GM19035 (cell line): ENCODE data around the gene CYB5RL.
"Not testable (repeated sequence)": the region's sequence is repeated elsewhere in the genome, so short reads cannot be mapped to it uniquely, and the experiment has no call there.

ENCODE experiments used
- ATAC-seq: cut with Tn5 transposase; IDR thresholded peaks from one replicate; pipeline ENCODE4 v1.9.1; 2021; ENCODE audit not compliant: unreplicated experiment

Gene CYB5RL

GRCh38 chr1:54227091-54227602 lies 27.3 kb upstream of the CYB5RL start:
- ATAC-seq: no peak

GRCh38 chr1:54225986-54226559 lies 26.2 kb upstream of the CYB5RL start:
- ATAC-seq: no peak

- ATAC-seq: no peak
Measured at GRCh38 chr1:54225378-54225777, 25.5 kb upstream of the CYB5RL start.

GRCh38 chr1:54224233-54224632 lies 24.4 kb upstream of the CYB5RL start:
- ATAC-seq: no peak

- ATAC-seq: no peak
Measured at GRCh38 chr1:54223441-54224202, 23.8 kb upstream of the CYB5RL start.

GRCh38 chr1:54222711-54223110 lies 22.9 kb upstream of the CYB5RL start:
- ATAC-seq: no peak

- ATAC-seq: no peak
Measured at GRCh38 chr1:54221867-54222484, 22.1 kb upstream of the CYB5RL start.

- no peak for ATAC-seq
Measured at GRCh38 chr1:54221113-54221834, 21.4 kb upstream of the CYB5RL start.

- ATAC-seq: no peak
Measured at GRCh38 chr1:54220004-54220811, 20.4 kb upstream of the CYB5RL start.

GRCh38 chr1:54219688-54220003 lies 19.8 kb upstream of the CYB5RL start:
- ATAC-seq: no peak

- ATAC-seq: no peak
Measured at GRCh38 chr1:54218883-54219687, 19.3 kb upstream of the CYB5RL start.

GRCh38 chr1:54215523-54215922 lies 15.7 kb upstream of the CYB5RL start:
- no peak for ATAC-seq

- ATAC-seq: no peak
Measured at GRCh38 chr1:54212872-54213271, 13.0 kb upstream of the CYB5RL start.

GRCh38 chr1:54207896-54208295 lies 8.1 kb upstream of the CYB5RL start:
- not testable (repeated sequence) for ATAC-seq

GRCh38 chr1:54207287-54207686 lies 7.5 kb upstream of the CYB5RL start:
- ATAC-seq: no peak

- ATAC-seq: no peak
Measured at GRCh38 chr1:54204199-54204598, 4.4 kb upstream of the CYB5RL start.

- ATAC-seq: peak; percentile 10
Measured at GRCh38 chr1:54200519-54200997, 728 bp upstream of the CYB5RL start.

GRCh38 chr1:54199151-54199764 lies 572 bp downstream of the CYB5RL start:
- ATAC-seq: no peak

GRCh38 chr1:54193453-54193852 lies 6.4 kb downstream of the CYB5RL start:
- ATAC-seq: no peak
